ENCODE results near the gene MB.

Gene MB

GRCh38 chr22:35618427-35619223 lies 1.5 kb upstream of the MB start:
- Histone ChIP-seq H3K4ac (ENCODE audit: low read depth, low read length) (no peak overlapping the region), H2AK5ac (ENCODE audit: low read length) (no peak overlapping the region), H3K56ac (ENCODE audit: low read length) (no peak overlapping the region), H2BK120ac (ENCODE audit: low read depth, low read length) (no peak overlapping the region), H3K27ac (ENCODE audit: low read depth, low read length) (no peak overlapping the region), H3K79me2 (ENCODE audit: control insufficient read depth, insufficient read depth, low read length) (no peaks in the 10 kb centered on the region), H3K4me1 (ENCODE audit: control insufficient read depth, low read depth, low read length) (no peaks in the 10 kb centered on the region), H4K5ac (ENCODE audit: low read length) (no peak overlapping the region), H2BK5ac (ENCODE audit: low read length) (no peak overlapping the region), H3K4me3 (ENCODE audit: low read length) (no peak overlapping the region), H3K27me3 (ENCODE audit: insufficient read depth, low read length, poor library complexity) (no peaks in the 10 kb centered on the region), H3K79me1 (ENCODE audit: low read length) (no peaks in the 10 kb centered on the region), H3K9ac (ENCODE audit: low read length) (no peak overlapping the region), H2BK15ac (replicated peaks; ENCODE audit: low read depth) (no peak overlapping the region), H3K23ac (ENCODE audit: low read length) (no peak overlapping the region), H3K36me3 (ENCODE audit: control insufficient read depth, insufficient read depth, low read length) (no peaks in the 10 kb centered on the region), H3K18ac (ENCODE audit: low read length) (no peak overlapping the region), H3K4me2 (ENCODE audit: low read length) (no peak overlapping the region), H4K8ac (ENCODE audit: low read depth, low read length) (no peak overlapping the region)
- WGBS (ENCODE audit: extremely low coverage, insufficient coverage, low lambda C conversion rate) = 100% methylated on average over 1 of the region's 1 CpG
- DNase-seq = no peak

GRCh38 chr22:35616043-35616442 lies 1.1 kb downstream of the MB start:
- no peak overlapping the region for H3K18ac ChIP-seq (ENCODE audit: low read length)
- H3K56ac ChIP-seq (ENCODE audit: low read length) = no peak overlapping the region
- no peak for DNase-seq
- no peaks in the 10 kb centered on the region for H3K79me2 ChIP-seq (ENCODE audit: control insufficient read depth, insufficient read depth, low read length)
- H3K9ac ChIP-seq (ENCODE audit: low read length) = no peak overlapping the region
- H3K23ac ChIP-seq (ENCODE audit: low read length) = no peak overlapping the region
- H3K36me3 ChIP-seq (ENCODE audit: control insufficient read depth, insufficient read depth, low read length) = no peaks in the 10 kb centered on the region
- H3K4me3 ChIP-seq (ENCODE audit: low read length) = no peak overlapping the region
- no peak overlapping the region for H2AK5ac ChIP-seq (ENCODE audit: low read length)
- H4K5ac ChIP-seq (ENCODE audit: low read length) = no peak overlapping the region
- no peaks in the 10 kb centered on the region for H3K79me1 ChIP-seq (ENCODE audit: low read length)
- no peaks in the 10 kb centered on the region for H3K27me3 ChIP-seq (ENCODE audit: insufficient read depth, low read length, poor library complexity)
- WGBS (ENCODE audit: extremely low coverage, insufficient coverage, low lambda C conversion rate) = no CpG with 5 or more reads among the region's 7 CpGs
- H3K4ac ChIP-seq (ENCODE audit: low read depth, low read length) = no peak overlapping the region
- no peak overlapping the region for H2BK15ac ChIP-seq (replicated peaks; ENCODE audit: low read depth)
- H3K27ac ChIP-seq (ENCODE audit: low read depth, low read length) = no peak overlapping the region
- H3K4me1 ChIP-seq (ENCODE audit: control insufficient read depth, low read depth, low read length) = no peaks in the 10 kb centered on the region
- no peak overlapping the region for H2BK5ac ChIP-seq (ENCODE audit: low read length)
- no peak overlapping the region for H4K8ac ChIP-seq (ENCODE audit: low read depth, low read length)
- H3K4me2 ChIP-seq (ENCODE audit: low read length) = no peak overlapping the region
- no peak overlapping the region for H2BK120ac ChIP-seq (ENCODE audit: low read depth, low read length)

GRCh38 chr22:35615156-35615555 lies 2.0 kb downstream of the MB start:
- DNase-seq = no peak
- H3K36me3 ChIP-seq (ENCODE audit: control insufficient read depth, insufficient read depth, low read length) = no peaks in the 10 kb centered on the region
- no peak overlapping the region for H3K4me2 ChIP-seq (ENCODE audit: low read length)
- no peak overlapping the region for H2AK5ac ChIP-seq (ENCODE audit: low read length)
- H2BK15ac ChIP-seq (replicated peaks; ENCODE audit: low read depth) = no peak overlapping the region
- no peak overlapping the region for H3K9ac ChIP-seq (ENCODE audit: low read length)
- H4K8ac ChIP-seq (ENCODE audit: low read depth, low read length) = no peak overlapping the region
- H3K4me1 ChIP-seq (ENCODE audit: control insufficient read depth, low read depth, low read length) = no peaks in the 10 kb centered on the region
- H4K5ac ChIP-seq (ENCODE audit: low read length) = no peak overlapping the region
- H3K4ac ChIP-seq (ENCODE audit: low read depth, low read length) = no peak overlapping the region
- no peak overlapping the region for H3K18ac ChIP-seq (ENCODE audit: low read length)
- no peak overlapping the region for H3K27ac ChIP-seq (ENCODE audit: low read depth, low read length)
- H3K79me2 ChIP-seq (ENCODE audit: control insufficient read depth, insufficient read depth, low read length) = no peaks in the 10 kb centered on the region
- no CpG with 5 or more reads among the region's 6 CpGs for WGBS (ENCODE audit: extremely low coverage, insufficient coverage, low lambda C conversion rate)
- no peak overlapping the region for H2BK5ac ChIP-seq (ENCODE audit: low read length)
- H2BK120ac ChIP-seq (ENCODE audit: low read depth, low read length) = no peak overlapping the region
- no peaks in the 10 kb centered on the region for H3K27me3 ChIP-seq (ENCODE audit: insufficient read depth, low read length, poor library complexity)
- no peak overlapping the region for H3K56ac ChIP-seq (ENCODE audit: low read length)
- H3K4me3 ChIP-seq (ENCODE audit: low read length) = no peak overlapping the region
- H3K79me1 ChIP-seq (ENCODE audit: low read length) = no peaks in the 10 kb centered on the region
- H3K23ac ChIP-seq (ENCODE audit: low read length) = no peak overlapping the region

- H3K9ac ChIP-seq (ENCODE audit: low read length) = no peak overlapping the region
- H2BK15ac ChIP-seq (replicated peaks; ENCODE audit: low read depth) = no peak overlapping the region
- WGBS (ENCODE audit: extremely low coverage, insufficient coverage, low lambda C conversion rate) = no CpG with 5 or more reads among the region's 2 CpGs
- no peak overlapping the region for H3K4ac ChIP-seq (ENCODE audit: low read depth, low read length)
- H3K4me1 ChIP-seq (ENCODE audit: control insufficient read depth, low read depth, low read length) = no peaks in the 10 kb centered on the region
- H3K27ac ChIP-seq (ENCODE audit: low read depth, low read length) = no peak overlapping the region
- DNase-seq = no peak
- H3K27me3 ChIP-seq (ENCODE audit: insufficient read depth, low read length, poor library complexity) = no peaks in the 10 kb centered on the region
- H4K8ac ChIP-seq (ENCODE audit: low read depth, low read length) = no peak overlapping the region
- no peaks in the 10 kb centered on the region for H3K79me2 ChIP-seq (ENCODE audit: control insufficient read depth, insufficient read depth, low read length)
- H3K36me3 ChIP-seq (ENCODE audit: control insufficient read depth, insufficient read depth, low read length) = no peaks in the 10 kb centered on the region
- H3K4me2 ChIP-seq (ENCODE audit: low read length) = no peak overlapping the region
- H3K18ac ChIP-seq (ENCODE audit: low read length) = no peak overlapping the region
- H3K23ac ChIP-seq (ENCODE audit: low read length) = no peak overlapping the region
- H4K5ac ChIP-seq (ENCODE audit: low read length) = no peak overlapping the region
- no peak overlapping the region for H3K4me3 ChIP-seq (ENCODE audit: low read length)
- no peak overlapping the region for H2AK5ac ChIP-seq (ENCODE audit: low read length)
- H3K79me1 ChIP-seq (ENCODE audit: low read length) = no peaks in the 10 kb centered on the region
- H3K56ac ChIP-seq (ENCODE audit: low read length) = no peak overlapping the region
- H2BK5ac ChIP-seq (ENCODE audit: low read length) = no peak overlapping the region
- H2BK120ac ChIP-seq (ENCODE audit: low read depth, low read length) = no peak overlapping the region
Observed at GRCh38 chr22:35614404-35614803, 2.7 kb downstream of the MB start.

- no peak overlapping the region for H3K27ac ChIP-seq (ENCODE audit: low read depth, low read length)
- no CpG with 5 or more reads among the region's 12 CpGs for WGBS (ENCODE audit: extremely low coverage, insufficient coverage, low lambda C conversion rate)
- no peaks in the 10 kb centered on the region for H3K36me3 ChIP-seq (ENCODE audit: control insufficient read depth, insufficient read depth, low read length)
- H3K27me3 ChIP-seq (ENCODE audit: insufficient read depth, low read length, poor library complexity) = no peaks in the 10 kb centered on the region
- H3K18ac ChIP-seq (ENCODE audit: low read length) = no peak overlapping the region
- H4K8ac ChIP-seq (ENCODE audit: low read depth, low read length) = no peak overlapping the region
- H2BK120ac ChIP-seq (ENCODE audit: low read depth, low read length) = no peak overlapping the region
- H2AK5ac ChIP-seq (ENCODE audit: low read length) = no peak overlapping the region
- H3K79me1 ChIP-seq (ENCODE audit: low read length) = no peaks in the 10 kb centered on the region
- H4K5ac ChIP-seq (ENCODE audit: low read length) = no peak overlapping the region
- H3K23ac ChIP-seq (ENCODE audit: low read length) = no peak overlapping the region
- H3K4me1 ChIP-seq (ENCODE audit: control insufficient read depth, low read depth, low read length) = no peaks in the 10 kb centered on the region
- no peak overlapping the region for H2BK5ac ChIP-seq (ENCODE audit: low read length)
- no peak overlapping the region for H2BK15ac ChIP-seq (replicated peaks; ENCODE audit: low read depth)
- H3K4me2 ChIP-seq (ENCODE audit: low read length) = no peak overlapping the region
- H3K79me2 ChIP-seq (ENCODE audit: control insufficient read depth, insufficient read depth, low read length) = no peaks in the 10 kb centered on the region
- no peak overlapping the region for H3K9ac ChIP-seq (ENCODE audit: low read length)
- no peak overlapping the region for H3K4ac ChIP-seq (ENCODE audit: low read depth, low read length)
- no peak for DNase-seq
- no peak overlapping the region for H3K4me3 ChIP-seq (ENCODE audit: low read length)
- peak overlapping the region; percentile 42 for H3K56ac ChIP-seq (ENCODE audit: low read length)
Observed at GRCh38 chr22:35612903-35613302, 4.2 kb downstream of the MB start.
